HG03558 (cell line): ENCODE results near the gene RPL18.
A peak's percentile ranks its signal among the peaks of the same experiment; 100 is the strongest.
"Not testable (repeated sequence)": the region's sequence is repeated elsewhere in the genome, so short reads cannot be mapped to it uniquely, and the experiment has no call there.

Experiments
- ATAC-seq: cut with Tn5 transposase; IDR thresholded peaks from one replicate; pipeline ENCODE4 v1.9.1; 2021; ENCODE audit warnings: moderate number of reproducible peaks; ENCODE audit not compliant: unreplicated experiment; ENCODE audit errors: extremely low read depth

The RPL18 gene

DNA sequence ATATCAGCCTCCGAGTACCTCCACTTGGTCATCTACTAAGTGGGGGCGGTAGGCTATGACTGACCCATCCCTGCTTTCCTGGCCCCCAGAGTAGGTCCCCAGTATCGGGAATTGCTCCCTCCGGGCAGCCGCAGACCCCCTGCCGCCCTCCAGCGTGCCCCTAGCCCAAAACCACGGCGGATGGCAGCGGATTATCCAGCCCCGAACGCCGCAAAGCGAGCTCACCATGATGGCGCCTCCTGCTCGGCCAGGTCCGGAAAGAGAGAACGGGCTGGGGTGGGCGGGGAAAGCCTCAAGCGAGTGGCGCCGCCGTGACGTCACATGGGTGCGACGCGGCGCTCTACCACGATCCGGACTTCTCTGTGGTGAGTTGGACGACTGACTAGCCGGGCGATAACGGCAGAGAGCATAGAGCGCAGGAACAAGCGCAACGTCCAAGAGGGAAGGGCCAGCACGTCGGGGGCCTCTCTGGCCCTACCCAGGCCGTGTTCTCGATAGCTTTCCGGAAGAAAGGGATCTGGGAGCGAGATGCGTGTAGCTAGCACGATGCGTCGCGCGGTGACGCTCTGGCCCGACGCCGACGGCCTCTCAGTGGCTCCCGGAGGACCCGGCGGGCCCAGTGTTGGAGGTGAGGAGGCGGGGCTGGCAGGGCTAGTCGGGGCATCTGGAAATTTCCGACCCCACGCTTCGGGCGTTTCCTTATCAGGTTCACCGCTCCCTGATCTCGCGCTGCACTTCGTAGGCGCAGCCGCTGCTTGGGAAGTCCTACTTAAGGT lies at the start of gene RPL18, which contains the start of gene SPHK2:
Gene RPL18 (minus strand): TSS at position 263 of the 776 bp plus-strand sequence. CDS start 35 bp downstream, at position 228.
Gene SPHK2 (plus strand): TSS at position 591 of the 776 bp plus-strand sequence. CDS start 1,009 bp downstream, outside the sequence.
- peak; percentile 69 for ATAC-seq

DNA sequence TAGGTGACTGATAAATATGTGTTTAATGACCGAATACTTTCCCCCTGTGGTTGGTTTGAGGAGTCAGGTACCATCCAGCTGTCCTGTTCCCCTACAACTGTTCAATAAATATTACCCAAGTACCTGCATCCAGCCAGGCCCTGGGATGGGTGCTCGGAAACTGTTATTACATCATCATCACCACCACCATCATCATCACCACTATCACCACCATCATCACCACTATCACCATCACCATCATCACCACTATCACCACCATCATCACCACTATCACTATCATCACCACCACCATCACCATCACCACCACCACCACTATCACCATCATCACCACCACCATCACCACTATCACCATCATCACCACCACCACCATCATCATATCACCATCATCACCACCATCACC lies 49.8 kb upstream of the RPL18 start:
- ATAC-seq = no peak

DNA sequence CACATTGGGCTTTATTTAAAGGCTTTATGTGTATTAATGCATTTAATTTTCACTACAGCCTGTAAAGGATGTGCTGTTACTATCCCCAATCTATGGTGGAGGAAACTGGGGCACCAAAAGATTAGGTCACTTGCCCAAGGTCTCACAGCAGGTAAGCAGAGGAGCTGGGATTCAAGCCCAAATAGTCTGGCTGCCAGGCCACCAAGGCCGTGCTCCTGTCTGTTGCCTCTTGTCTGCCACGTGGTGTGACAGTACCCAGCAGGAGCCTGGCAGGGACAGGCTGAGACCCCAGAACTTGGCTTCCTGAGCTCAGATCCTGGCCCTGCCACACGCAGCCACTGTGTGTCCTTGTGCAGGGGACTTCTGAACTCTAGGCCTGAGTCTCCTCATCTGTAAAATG lies 49.4 kb upstream of the RPL18 start:
- ATAC-seq = no peak

DNA sequence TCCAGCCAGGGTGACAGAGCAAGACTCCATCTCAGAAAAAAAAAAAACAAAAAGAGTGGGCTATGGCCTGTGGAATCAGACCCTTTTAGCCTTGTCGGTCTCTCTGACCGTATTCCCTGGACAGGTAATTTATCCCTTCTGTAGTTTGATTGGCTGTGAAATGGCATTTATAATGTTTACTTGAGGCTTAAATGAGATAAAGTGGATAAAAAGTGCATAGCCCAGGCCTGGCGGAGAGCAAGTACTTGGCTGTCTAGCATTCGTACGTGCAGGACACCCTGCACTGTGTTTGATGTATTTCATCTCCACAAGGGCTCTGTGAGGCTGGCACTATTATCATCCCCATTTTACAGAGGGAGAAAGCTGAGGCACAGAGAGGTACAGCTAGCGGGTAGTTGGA lies 46.8 kb upstream of the RPL18 start:
- ATAC-seq = no peak

DNA sequence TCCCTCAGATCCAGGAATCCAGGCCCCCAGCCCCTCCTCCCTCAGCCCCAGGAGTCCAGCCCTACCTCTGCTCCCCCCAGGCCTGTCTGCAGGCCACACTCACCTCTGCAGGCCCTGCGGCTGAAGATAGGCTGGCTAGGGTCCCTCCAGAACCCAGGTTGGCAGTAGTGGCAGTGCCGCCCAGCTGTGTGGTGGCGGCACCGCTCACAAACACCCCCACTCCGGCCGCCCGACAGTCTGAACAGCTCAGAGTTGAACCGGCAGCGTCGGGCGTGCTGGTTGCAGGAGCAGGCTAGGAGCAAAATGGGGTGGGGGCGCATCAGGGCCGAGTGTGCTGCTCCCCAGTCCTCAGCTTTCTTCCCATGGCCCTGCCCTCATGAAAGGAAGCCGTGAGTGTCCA lies 45.5 kb upstream of the RPL18 start:
- no peak for ATAC-seq

DNA sequence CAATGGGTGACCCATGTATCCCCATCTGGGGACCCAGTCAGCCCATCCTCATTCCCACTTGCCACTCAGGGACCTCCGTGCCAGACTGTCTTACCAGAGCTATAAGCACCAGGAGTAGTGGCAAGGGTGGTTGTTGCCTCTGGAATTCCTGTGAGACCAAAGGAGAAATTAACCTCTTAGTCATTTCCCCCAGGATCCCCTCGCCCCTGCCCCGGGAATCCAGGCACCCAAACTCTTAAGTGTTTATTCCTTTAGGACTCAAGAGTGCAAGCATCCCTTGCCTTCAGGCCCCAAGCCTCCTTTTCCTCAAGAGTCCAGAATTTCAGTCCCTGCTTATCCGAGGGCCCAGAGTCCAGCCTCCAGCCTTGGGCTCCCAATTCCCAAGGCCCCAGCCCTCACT lies 44.7 kb upstream of the RPL18 start:
- ATAC-seq = no peak

DNA sequence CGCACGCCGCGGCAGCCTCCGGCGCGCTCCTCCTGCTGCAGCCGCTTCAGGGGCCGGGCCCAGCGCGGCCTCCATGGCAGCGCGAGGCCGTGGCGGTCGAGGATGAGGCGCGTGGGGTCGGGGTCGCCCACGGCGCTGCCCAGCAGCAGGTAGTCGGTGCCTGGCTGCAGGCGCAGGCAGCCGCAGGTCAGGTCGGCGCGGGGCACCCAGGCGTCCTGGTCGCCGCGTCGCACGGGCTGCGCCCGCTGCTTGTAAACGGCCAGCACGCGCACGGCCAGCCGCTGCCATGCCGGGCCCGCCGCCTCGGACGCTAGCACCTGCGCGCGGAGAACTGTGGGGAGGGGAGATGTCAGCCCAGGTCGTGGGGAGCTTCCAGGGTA lies 42.7 kb upstream of the RPL18 start:
- ATAC-seq = no peak

DNA sequence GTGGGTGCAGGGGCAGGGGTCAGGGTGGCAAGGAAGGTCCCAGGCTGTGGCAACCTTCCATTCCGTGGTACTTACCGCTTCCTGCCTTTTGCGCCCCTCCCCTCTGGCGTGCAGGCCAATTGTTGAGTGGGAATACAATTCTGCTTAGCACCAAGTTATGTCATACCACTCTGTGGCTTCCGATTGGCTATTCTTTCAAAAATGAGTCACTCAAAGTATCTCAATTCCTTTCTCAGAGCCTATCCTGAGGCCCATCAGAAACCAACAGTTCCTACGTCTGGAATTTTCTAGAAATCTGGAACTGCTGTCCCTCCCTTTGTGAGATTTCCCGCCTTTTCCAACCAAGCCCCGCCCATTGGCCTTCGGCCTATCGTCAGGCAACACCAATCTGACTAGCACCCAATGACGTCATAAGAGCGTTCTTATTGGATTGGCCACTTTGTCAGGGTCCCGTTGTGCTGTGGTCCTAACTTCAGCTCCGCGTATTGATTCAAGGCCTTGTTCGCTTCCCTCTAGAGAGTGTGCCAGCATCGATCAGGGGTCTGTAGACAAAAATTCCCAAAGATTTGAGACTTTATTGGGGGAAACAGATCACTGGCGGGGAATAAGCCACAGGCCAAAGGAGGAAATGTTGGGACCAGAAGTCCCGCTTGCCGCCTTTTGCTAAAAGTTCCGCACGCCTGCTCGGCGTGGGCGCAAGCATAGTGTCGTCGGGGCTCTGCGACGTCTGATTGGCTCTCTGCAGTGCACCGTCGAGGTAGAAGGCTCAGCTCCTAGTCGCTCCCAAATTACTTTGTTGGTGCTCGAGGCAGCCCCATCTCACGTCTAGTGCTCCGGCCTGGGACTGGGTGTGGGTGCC lies 42.1 kb upstream of the RPL18 start:
- no peak for ATAC-seq

DNA sequence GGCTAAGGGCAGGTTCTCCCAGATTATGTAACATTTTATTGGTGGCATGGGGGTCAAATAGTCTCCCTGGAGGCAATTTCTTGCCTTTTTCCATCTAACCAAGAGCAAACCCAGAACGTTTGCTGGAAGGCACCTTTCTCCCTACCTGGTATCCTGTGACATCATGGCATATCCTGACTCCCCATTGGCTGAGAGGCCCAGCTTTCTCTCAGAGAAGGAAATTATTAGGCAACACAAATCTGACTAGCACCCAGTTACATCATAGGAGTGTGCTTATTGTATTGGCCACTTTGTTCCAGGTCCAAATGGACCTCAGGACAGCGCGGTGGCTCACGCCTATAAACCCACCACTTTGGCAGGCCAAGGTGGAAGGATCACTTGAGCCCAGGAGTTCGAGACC lies 40.8 kb upstream of the RPL18 start:
- no peak for ATAC-seq

DNA sequence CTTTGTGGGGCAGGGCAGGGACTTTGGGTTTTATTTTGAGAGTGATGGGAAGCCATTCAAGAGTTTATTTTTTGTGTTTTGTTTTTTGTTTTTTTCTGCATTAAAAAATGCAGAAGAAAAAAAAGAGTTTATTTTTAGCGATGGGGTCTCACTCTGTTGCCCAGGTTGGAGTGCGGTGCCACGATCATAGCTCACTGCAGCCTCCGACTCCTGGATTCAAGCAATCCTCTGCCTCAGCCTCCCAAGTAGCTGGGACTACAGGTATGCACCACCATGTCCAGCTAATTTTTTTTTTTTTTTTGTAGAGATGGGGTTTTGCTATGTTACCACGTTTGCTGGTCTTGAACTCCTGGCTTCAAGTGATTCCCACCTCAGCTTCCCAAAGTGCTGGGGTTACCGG lies 39.5 kb upstream of the RPL18 start:
- ATAC-seq = no peak

DNA sequence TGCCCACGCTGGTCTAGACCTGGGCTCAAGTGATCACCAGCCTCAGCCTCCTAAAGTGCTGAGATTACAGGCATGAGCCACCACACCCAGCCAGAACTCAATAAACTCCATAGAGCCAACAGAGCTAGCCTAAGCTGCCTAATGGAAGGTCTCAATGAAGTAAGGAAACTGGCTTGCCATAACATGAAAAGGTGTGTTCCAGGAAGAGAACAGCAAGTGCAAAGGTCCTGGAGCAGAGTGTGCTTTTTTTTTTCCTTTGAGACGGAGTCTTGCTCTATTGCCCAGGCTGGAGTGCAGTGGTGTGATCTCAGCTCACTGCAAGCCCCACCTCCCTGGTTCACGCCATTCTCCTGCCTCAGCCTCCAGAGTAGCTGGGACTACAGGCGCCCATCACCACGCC lies 38.9 kb upstream of the RPL18 start:
- ATAC-seq = not testable (repeated sequence)

DNA sequence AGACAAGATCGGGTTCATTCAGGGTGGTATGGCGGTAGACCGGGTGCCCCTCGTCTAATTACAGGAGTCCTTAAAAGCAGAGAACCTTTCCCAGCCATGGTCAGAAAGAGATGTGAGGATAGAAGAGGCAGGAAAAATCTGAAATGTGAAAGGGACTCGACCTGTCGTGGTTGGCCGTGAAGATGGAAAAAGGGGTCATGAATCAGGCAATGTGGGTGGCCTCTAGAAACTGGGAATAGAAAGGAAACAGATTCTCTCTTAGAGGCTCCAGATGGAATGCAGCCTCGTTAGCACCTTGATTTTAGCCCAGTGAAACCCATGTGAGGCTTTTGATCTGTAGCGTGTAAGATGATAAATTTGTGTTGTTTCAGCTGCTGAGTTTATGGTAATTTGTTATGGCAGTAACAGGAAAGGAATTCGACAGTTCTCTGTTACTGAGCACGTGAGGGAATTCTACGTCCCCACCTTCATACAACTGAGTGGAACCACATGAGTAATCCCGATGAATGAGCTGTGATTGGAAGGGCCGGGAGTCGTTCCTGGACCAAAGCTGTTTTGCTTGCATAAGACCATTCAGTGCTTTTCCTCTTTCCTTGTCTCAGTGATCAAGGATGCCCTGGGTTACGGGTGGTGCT lies 38.0 kb upstream of the RPL18 start:
- ATAC-seq = no peak

DNA sequence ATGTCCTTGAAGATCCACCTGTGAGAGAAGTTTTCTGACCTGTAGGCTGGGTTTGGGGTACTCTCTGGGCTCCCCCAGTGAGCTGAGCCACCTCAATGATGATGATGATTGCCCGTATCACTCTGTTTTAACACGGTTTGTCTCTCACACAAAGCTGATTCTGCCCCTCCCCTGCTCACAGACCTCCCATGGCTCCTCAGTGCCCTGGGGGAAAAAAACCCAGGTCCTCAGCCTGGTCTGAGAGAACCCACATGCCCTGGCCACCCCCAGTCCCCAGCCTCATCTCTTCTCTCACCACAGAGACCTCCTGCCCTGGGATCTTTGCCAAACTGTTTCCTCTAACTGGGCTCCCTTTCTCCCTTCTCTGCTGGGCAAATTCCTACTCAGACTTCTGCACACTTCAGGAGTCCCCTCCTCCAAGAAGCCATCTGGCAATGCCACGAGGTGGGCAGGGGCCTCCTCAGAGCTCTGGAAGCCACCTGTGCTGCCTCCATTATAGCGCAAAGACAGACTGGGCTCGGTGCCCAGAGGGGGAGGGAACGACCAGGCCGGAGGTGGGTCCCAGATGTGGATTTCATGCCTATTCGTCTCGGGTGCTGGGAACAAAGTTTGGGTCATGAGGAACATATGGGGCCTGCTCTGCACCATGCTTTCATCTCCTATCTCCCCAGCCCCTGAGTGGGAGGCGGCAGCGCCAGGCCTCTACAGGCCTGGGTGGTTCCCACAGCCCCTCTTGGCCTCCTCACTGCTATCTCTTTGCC lies 35.5 kb upstream of the RPL18 start:
- no peak for ATAC-seq

DNA sequence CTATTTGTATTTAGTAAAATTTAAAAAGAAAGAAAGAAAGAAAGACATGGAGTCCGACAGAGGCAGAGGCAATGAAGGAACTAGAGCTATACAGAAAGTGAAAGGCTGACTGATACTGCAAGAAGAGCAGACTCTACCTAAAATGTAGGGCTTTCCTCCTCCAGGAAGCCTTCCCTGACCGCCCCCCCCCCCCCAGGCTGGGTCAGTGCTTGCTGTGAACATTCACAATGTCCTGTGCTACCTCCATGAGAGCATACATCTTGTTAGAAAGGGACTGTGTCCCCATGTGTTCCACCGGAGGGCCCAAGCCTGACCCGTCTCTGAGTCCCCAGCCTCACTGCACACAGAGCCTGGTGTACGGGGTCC lies 32.7 kb upstream of the RPL18 start:
- no peak for ATAC-seq

DNA sequence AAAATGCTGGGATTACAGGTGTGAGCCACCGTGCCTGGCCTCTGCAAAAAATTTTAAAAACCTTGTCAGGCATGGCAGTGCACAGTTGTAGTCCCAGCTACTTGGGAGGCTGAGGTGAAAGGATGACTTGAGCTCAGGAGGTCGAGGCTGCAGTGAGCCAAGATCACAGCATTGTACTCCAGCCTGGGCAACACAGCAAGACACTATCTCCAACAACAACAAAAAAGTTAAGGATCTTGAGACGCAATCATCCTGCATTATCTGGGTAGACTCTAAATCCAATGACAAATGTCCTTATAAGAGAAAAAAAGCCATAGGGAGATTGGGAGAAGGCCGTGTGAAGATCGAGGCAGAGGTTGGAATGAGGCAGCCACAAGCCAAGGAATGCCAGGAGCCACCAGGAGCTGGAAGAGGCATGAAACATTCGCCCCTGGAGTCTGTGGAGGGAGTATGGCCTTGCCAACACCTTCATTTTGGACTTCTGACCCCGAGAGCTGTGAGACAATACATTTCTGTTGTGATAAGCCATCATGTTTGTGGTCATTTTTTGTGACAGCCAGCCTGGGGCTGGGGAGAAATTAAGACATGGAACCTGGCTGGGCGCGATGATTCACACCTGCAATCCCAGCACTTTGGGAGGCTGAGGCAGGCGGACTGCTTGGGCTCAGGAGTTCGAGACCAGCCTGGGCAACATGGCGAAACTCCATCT lies 32.1 kb upstream of the RPL18 start:
- no peak for ATAC-seq

DNA sequence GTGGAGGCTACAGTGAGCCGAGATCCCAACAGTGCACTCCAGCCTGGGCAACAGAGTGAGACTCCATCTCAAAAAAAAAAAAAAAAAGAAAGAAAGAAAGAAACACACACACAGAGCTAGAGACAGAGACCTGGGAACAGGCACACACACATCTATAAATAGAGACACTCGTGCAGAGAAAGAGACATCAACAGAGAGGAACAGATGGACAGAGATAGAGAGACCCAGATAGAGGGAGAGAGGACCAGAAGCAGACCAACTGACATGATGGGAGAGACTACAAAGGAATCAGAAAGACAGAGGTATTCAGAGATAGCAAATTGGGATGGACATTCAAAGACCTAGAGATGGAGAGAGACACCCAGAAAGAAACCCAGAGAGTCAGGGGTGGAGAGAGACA lies 29.2 kb upstream of the RPL18 start:
- no peak for ATAC-seq

DNA sequence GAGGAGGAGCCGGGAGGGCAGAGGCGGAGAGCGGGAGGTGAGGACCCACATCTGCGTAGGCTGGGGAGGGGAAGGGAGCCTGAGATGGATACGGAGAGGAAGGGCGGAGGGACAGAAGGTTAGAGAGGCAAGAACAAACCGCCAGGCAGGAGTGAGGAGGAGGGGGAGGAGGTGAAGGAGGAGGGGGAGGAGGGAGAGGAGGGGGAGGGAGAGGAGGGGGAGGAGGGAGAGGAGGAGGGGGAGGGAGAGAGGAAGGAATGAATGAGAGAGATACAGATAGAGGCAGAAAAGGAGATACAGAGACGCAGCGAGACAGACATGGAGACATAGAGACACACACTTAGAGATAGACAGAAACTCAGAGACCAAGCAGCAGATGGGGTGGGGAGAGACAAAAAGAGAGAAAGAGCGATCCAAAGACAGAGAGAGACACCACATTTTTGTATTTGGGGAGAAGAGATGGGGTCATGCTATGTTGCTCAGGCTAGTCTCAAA lies 27.8 kb upstream of the RPL18 start:
- ATAC-seq = peak; percentile 46

DNA sequence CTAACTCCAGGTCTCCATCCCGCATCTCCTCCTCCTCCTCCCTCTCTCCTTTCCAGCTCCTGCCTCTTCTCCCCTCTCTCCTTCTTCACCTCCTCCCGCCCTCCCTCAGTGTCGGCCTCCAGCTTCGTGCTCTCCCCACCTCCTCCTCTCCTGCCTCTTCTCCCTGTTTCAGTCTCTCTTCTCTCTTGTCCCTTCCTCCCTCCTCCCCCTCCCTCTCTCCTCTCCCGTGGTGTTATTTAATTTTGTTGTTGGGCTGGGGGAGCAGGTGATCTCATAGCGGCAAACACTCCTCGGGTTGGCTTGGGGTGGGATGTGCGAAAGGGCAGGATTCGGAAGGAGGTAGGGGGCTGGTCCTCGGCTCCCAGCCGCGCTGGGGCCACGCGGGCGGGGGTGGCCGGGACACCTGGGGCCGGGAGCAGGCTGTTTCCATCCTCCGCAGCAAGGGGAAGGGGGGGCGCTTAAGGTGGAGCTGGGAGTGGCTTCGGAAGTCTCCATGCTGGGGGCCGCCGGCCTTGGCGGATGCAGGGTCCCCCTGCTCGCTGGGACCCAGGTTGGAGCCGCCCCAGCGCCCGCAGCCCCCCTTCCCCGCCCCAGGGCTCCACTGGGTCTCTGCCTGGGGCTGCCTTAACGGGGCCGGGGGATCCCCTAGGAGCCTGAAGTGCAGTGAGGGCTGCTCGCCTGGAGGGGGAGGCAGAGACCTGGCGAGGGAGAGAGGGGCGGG lies 27.2 kb upstream of the RPL18 start, which contains the start of gene CA11:
Gene CA11 (minus strand): TSS at position 187 of the 721 bp plus-strand sequence. CDS start 555 bp downstream, outside the sequence.
- ATAC-seq = no peak

DNA sequence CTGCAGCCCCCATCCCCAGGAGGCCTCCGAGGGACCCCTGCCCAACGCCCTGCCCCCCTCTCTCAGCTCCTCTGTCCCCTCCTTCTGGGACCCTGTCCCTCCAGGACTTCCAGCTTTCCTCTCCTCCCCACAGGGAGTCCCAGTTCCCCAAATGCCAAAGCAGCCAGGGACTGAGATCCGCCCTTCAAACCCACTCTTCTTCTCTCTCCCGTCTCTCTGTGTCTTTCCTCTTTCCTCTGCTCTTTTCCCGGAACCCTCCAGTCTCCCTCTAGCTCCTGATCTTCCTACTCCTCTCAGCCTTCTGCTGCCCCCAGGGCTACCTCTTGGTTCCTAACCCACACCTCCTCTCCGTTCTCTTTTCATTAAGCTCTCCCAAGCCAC lies 26.6 kb upstream of the RPL18 start:
- no peak for ATAC-seq
